Activated B cell treated with CpG ODN at 0.5 μM for 24 hours (primary cell): ENCODE measurements around the gene MSX1. TPM values are rescaled to one million over a fixed set of nuclear protein-coding genes. Genes with fewer than 3 reads are reported as not detected.

Source experiments
- ATAC-seq: fragments of 200-7000 bp; cut with Tn5 transposase; one replicate; pipeline ENCODE4 v1.10.0; 2021; ENCODE audit warnings: low read depth, mild to moderate bottlenecking, moderate library complexity
- CTCF ChIA-PET: fragments of 350-600 bp; sonication (Branson Sonifier 250); formaldehyde crosslinking; loops from one replicate; lab custom pipeline; 2021; ENCODE audit warnings: antibody characterized with exemption; lab: Charles Lee
- POLR2A ChIA-PET: fragments of 350-600 bp; sonication (Branson Sonifier 250); formaldehyde crosslinking; loops from one replicate; lab custom pipeline; 2021; ENCODE audit warnings: antibody characterized with exemption; lab: Charles Lee
- DNase-seq: peaks from one replicate; pipeline ENCODE4 v3.0.0; 2022
- H3K27ac Mint-ChIP-seq: one replicate; pipeline ENCODE4 v1.8.0; 2020; ENCODE audit warnings: mixed read lengths
- H3K27me3 Mint-ChIP-seq: one replicate; pipeline ENCODE4 v1.8.0; 2021; ENCODE audit warnings: mixed read lengths
- H3K36me3 Mint-ChIP-seq: one replicate; pipeline ENCODE4 v1.8.0; 2021; ENCODE audit warnings: low read depth, mixed read lengths
- H3K4me1 Mint-ChIP-seq: one replicate; pipeline ENCODE4 v1.8.0; 2021; ENCODE audit warnings: mixed read lengths
- H3K4me3 Mint-ChIP-seq: one replicate; pipeline ENCODE4 v1.8.0; 2020; ENCODE audit warnings: mild to moderate bottlenecking, mixed read lengths
- H3K9me3 Mint-ChIP-seq: one replicate; pipeline ENCODE4 v1.8.0; 2020; ENCODE audit warnings: mixed read lengths
- intact Hi-C: fragments of 100-400 bp; cut with micrococcal nuclease; formaldehyde crosslinking; loops from one replicate; pipeline ENCODE4 v1.15.1; 2024
- total RNA-seq: library from RNA; stranded (reverse); gene quantifications from 2 replicates; pipeline ENCODE4 v1.2.3, GENCODE V29; 2022
- TF ChIP-seq, protein P1 (sequence below): fragments of 200-600 bp; IDR thresholded peaks from one replicate; pipeline ENCODE4 v1.8.0; 2022; ENCODE audit warnings: antibody characterized with exemption, mild to moderate bottlenecking

The MSX1 gene
- total RNA-seq, 1 donor from 2014 or later, result not detected

- Mint-ChIP-seq H3K4me1 (peaks cover 28% of the 10 kb centered on the region), H3K36me3 (peaks cover 4% of the 10 kb centered on the region), H3K27ac (no peak overlapping the region), H3K27me3 (peaks cover 61% of the 10 kb centered on the region), H3K9me3 (peaks cover 5% of the 10 kb centered on the region), H3K4me3 (peak overlapping the region; percentile 78)
- no peak for ATAC-seq
- TF ChIP-seq, protein P1, sequence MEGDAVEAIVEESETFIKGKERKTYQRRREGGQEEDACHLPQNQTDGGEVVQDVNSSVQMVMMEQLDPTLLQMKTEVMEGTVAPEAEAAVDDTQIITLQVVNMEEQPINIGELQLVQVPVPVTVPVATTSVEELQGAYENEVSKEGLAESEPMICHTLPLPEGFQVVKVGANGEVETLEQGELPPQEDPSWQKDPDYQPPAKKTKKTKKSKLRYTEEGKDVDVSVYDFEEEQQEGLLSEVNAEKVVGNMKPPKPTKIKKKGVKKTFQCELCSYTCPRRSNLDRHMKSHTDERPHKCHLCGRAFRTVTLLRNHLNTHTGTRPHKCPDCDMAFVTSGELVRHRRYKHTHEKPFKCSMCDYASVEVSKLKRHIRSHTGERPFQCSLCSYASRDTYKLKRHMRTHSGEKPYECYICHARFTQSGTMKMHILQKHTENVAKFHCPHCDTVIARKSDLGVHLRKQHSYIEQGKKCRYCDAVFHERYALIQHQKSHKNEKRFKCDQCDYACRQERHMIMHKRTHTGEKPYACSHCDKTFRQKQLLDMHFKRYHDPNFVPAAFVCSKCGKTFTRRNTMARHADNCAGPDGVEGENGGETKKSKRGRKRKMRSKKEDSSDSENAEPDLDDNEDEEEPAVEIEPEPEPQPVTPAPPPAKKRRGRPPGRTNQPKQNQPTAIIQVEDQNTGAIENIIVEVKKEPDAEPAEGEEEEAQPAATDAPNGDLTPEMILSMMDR, result no peak
- CTCF ChIA-PET, result no interaction called here
- POLR2A ChIA-PET, result no interaction called here
- intact Hi-C loops, result loop anchor here (5.0 kb wide), 1 partner anchor 191 kb away; the partner anchor contains the start of gene STK32B
- no peak for DNase-seq
Measured at GRCh38 chr4:4861390-4862018, 2.0 kb downstream of the MSX1 start.

- ATAC-seq (no peak), DNase-seq (no peak)
- ChIA-PET CTCF (no interaction called here), POLR2A (no interaction called here)
- intact Hi-C loops, result loop anchor here (5.0 kb wide), 1 partner anchor 190 kb away; the partner anchor contains the start of gene STK32B
- TF ChIP-seq, protein P1, result no peak
- peaks cover 30% of the 10 kb centered on the region for H3K4me1 Mint-ChIP-seq
- H3K27ac Mint-ChIP-seq, result no peak overlapping the region
- peaks cover 5% of the 10 kb centered on the region for H3K9me3 Mint-ChIP-seq
- H3K36me3 Mint-ChIP-seq, result peaks cover 2% of the 10 kb centered on the region
- H3K4me3 Mint-ChIP-seq, result no peak overlapping the region
- H3K27me3 Mint-ChIP-seq, result peaks cover 61% of the 10 kb centered on the region
Measured at GRCh38 chr4:4862071-4862551, 2.6 kb downstream of the MSX1 start.

GRCh38 chr4:4862665-4863482 is 3.4 kb downstream of the MSX1 start:
- TF ChIP-seq, protein P1, result no peak
- Mint-ChIP-seq H3K4me1 (peaks cover 29% of the 10 kb centered on the region), H3K36me3 (peaks cover 2% of the 10 kb centered on the region), H3K27me3 (peaks cover 57% of the 10 kb centered on the region), H3K4me3 (no peak overlapping the region), H3K9me3 (peaks cover 2% of the 10 kb centered on the region), H3K27ac (no peak overlapping the region)
- POLR2A ChIA-PET, result no interaction called here
- CTCF ChIA-PET, result no interaction called here
- ATAC-seq (no peak), DNase-seq (no peak)
- intact Hi-C loops, result loop anchor here (5.0 kb wide), 1 partner anchor 189 kb away; the partner anchor contains the start of gene STK32B

GRCh38 chr4:4864443-4864939 is 5.0 kb downstream of the MSX1 start:
- intact Hi-C loops, result loop anchor here (5.0 kb wide), 1 partner anchor 188 kb away; the partner anchor contains the start of gene STK32B
- no peak for ATAC-seq
- TF ChIP-seq, protein P1, result no peak
- H3K27ac Mint-ChIP-seq, result peak overlapping the region; percentile 70
- peaks cover 2% of the 10 kb centered on the region for H3K36me3 Mint-ChIP-seq
- H3K9me3 Mint-ChIP-seq, result no peaks in the 10 kb centered on the region
- POLR2A ChIA-PET, result no interaction called here
- CTCF ChIA-PET, result no interaction called here
- DNase-seq, result no peak
- peaks cover 56% of the 10 kb centered on the region for H3K27me3 Mint-ChIP-seq
- no peak overlapping the region for H3K4me3 Mint-ChIP-seq
- peaks cover 25% of the 10 kb centered on the region for H3K4me1 Mint-ChIP-seq
